CD4-positive, alpha-beta memory T cell (primary cell): ENCODE measurements around the gene CAV1. TPM values are rescaled to one million over a fixed set of nuclear protein-coding genes. Genes with fewer than 3 reads are reported as not detected.
A peak's percentile ranks its signal among the peaks of the same experiment; 100 is the strongest.
"Not testable (repeated sequence)": the region's sequence is repeated elsewhere in the genome, so short reads cannot be mapped to it uniquely, and the experiment has no call there.

Source experiments
- CTCF ChIA-PET: fragments of 350-600 bp; sonication (Branson Sonifier 250); formaldehyde crosslinking; loops from one replicate; lab custom pipeline; 2021; ENCODE audit warnings: inconsistent platforms; ENCODE audit not compliant: partially characterized antibody; lab: Charles Lee
- POLR2A ChIA-PET: fragments of 350-600 bp; sonication (Branson Sonifier 250); formaldehyde crosslinking; loops from one replicate; lab custom pipeline; 2021; ENCODE audit not compliant: partially characterized antibody; lab: Charles Lee
- DNase-seq, 5 donors: peaks; one replicate each; pipeline versions ENCODE4 v3.0.0 to v3.0.0-alpha.2; 2020 to 2022; ENCODE audit warnings: mixed read lengths in 1 of 5
- H3K27ac ChIP-seq: one replicate; pipeline ENCODE4 v1.7.0; 2013; ENCODE audit warnings: low read depth, low read length
- H3K27me3 ChIP-seq: 2 replicates; pipeline ENCODE4 v1.7.0; 2013; ENCODE audit warnings: mild to moderate bottlenecking, low read length, moderate library complexity; ENCODE audit not compliant: insufficient read depth
- H3K36me3 ChIP-seq: 2 replicates; pipeline ENCODE4 v1.7.0; 2013; ENCODE audit warnings: mild to moderate bottlenecking, low read length, moderate library complexity; ENCODE audit not compliant: insufficient read depth
- H3K4me1 ChIP-seq: 2 replicates; pipeline ENCODE4 v1.7.0; 2013; ENCODE audit warnings: mild to moderate bottlenecking, low read length, moderate library complexity; ENCODE audit not compliant: insufficient read depth
- H3K4me3 ChIP-seq, 2 donors: one replicate each; pipeline ENCODE4 v1.7.0; 2013; ENCODE audit warnings: low read length in 2 of 2, mild to moderate bottlenecking in 1 of 2
- H3K9me3 ChIP-seq, 2 donors: one replicate each; pipeline ENCODE4 v1.7.0; 2013; ENCODE audit warnings: low read length in 2 of 2, control low read depth in 1 of 2; ENCODE audit not compliant: control insufficient read depth in 1 of 2
- H3K27ac Mint-ChIP-seq, 7 donors: one replicate each; pipeline ENCODE4 v1.8.0; 2020 to 2021; ENCODE audit warnings: mixed read lengths in 7 of 7, mild to moderate bottlenecking in 6 of 7, inconsistent platforms in 3 of 7, moderate library complexity in 3 of 7
- H3K27me3 Mint-ChIP-seq, 2 donors: one replicate each; pipeline ENCODE4 v1.8.0; 2020 to 2021; ENCODE audit warnings: mixed read lengths in 2 of 2
- H3K36me3 Mint-ChIP-seq, 2 donors: one replicate each; pipeline ENCODE4 v1.8.0; 2020 to 2021; ENCODE audit warnings: mixed read lengths in 2 of 2, inconsistent platforms in 1 of 2, mild to moderate bottlenecking in 1 of 2
- H3K4me1 Mint-ChIP-seq, 4 donors: one replicate each; pipeline ENCODE4 v1.8.0; 2020 to 2021; ENCODE audit warnings: mixed read lengths in 4 of 4, mild to moderate bottlenecking in 1 of 4
- H3K4me3 Mint-ChIP-seq, 8 donors: one replicate each; pipeline ENCODE4 v1.8.0; 2020 to 2021; ENCODE audit warnings: mixed read lengths in 8 of 8, mild to moderate bottlenecking in 7 of 8, moderate library complexity in 6 of 8, inconsistent platforms in 3 of 8
- H3K9me3 Mint-ChIP-seq, 8 donors: one replicate each; pipeline ENCODE4 v1.8.0; 2020 to 2021; ENCODE audit warnings: mixed read lengths in 8 of 8, mild to moderate bottlenecking in 5 of 8, inconsistent platforms in 3 of 8, moderate library complexity in 1 of 8
- intact Hi-C: fragments of 100-400 bp; cut with micrococcal nuclease; formaldehyde crosslinking; loops from one replicate; pipeline ENCODE4 v1.15.1; 2023
- polyA plus RNA-seq, 2 donors: library from polyadenylated mRNA; unstranded; fragments of 300-500 nt; fragmentation: Illumina TruSeq; gene quantifications; one replicate each; pipeline ENCODE4 v1.2.3, GENCODE V29; 2021
- total RNA-seq, 2 experiments: library from RNA; stranded (reverse); gene quantifications; one replicate each; pipeline ENCODE4 v1.2.3, GENCODE V29; 2021

CAV1 gene
- total and polyA plus RNA-seq, 4 experiments from 2014 or later: not detected

DNA sequence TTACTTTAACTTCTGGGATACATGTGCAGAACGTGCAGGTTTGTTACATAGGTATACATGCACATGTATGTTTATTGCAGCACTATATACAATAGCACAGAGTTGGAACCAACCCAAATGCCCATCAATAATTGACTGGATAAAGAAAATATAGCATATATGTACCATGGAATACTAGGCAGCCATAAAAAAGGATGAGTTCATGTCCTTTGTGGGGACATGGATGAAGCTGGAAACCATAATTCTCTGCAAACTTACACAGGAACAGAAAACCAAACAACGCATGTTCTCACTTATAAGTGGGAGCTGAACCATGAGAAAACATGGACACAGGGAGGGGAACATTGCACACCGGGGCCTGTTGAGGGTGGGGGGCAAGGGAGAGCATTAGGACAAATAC, 62.4 kb downstream of the CAV1 start:
- H3K27me3 Mint-ChIP-seq, DNase-seq, H3K4me3 Mint-ChIP-seq, H3K36me3 Mint-ChIP-seq, H3K27me3 ChIP-seq, H3K4me1 ChIP-seq, H3K4me3 ChIP-seq, H3K9me3 ChIP-seq, H3K36me3 ChIP-seq, POLR2A ChIA-PET, H3K27ac ChIP-seq, H3K9me3 Mint-ChIP-seq: not testable (repeated sequence)
- Mint-ChIP-seq H3K27ac (peak overlapping the region in 1 of 7 donors; percentile 38), H3K4me1 (peaks cover 5 to 22% (median 16%) of the 10 kb centered on the region in 4 donors)
- intact Hi-C loops: loop anchor here (5.0 kb wide), 1 partner anchor 350 kb away; no protein-coding TSS in a partner anchor
- CTCF ChIA-PET: interaction anchor here (1.0 to 3.5 kb wide), 7 partner anchors 14 to 416 kb away, joined by 3 to 29 read pairs (median 5); no protein-coding TSS in a partner anchor

DNA sequence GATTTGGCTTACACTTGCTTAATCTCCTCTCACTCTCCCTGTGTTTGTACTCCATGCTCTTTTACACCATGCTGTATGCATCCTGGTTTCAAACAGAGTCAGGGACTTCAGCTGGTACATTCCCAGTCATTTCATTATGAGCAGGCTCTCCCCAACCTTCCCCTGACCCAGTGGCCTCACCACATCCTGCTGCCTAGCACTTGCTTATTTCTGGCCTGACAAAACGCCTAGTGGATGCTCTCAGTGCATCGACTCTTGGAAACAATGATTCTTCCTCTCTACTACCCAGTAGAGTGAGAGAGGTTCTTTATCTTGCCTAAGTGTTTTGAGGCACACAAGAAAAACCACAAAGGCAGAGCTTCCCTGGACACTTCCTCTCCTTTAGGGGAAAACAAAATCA, 63.4 kb downstream of the CAV1 start:
- Mint-ChIP-seq H3K36me3 (no peaks in the 10 kb centered on the region), H3K9me3 (no peaks in the 10 kb centered on the region), H3K4me1 (peaks cover 10 to 24% (median 18%) of the 10 kb centered on the region in 4 donors), H3K27me3 (peaks cover 13 to 18% of the 10 kb centered on the region in 2 donors), H3K27ac (peak overlapping the region in 1 of 7 donors; percentile 59), H3K4me3 (no peak overlapping the region)
- intact Hi-C loops: loop anchor here (5.0 kb wide), 1 partner anchor 351 kb away; no protein-coding TSS in a partner anchor
- H3K36me3 ChIP-seq: no peaks in the 10 kb centered on the region
- no peak for DNase-seq
- ChIA-PET CTCF (interaction anchor here (0.6 to 3.5 kb wide), 8 partner anchors 9 to 417 kb away, joined by 3 to 29 read pairs (median 4); no protein-coding TSS in a partner anchor), POLR2A (no interaction called here)
- no peak overlapping the region for H3K4me3 ChIP-seq
- H3K27ac ChIP-seq: no peak overlapping the region
- peaks cover 6% of the 10 kb centered on the region for H3K4me1 ChIP-seq
- H3K27me3 ChIP-seq: peaks cover 9% of the 10 kb centered on the region
- H3K9me3 ChIP-seq: no peaks in the 10 kb centered on the region

DNA sequence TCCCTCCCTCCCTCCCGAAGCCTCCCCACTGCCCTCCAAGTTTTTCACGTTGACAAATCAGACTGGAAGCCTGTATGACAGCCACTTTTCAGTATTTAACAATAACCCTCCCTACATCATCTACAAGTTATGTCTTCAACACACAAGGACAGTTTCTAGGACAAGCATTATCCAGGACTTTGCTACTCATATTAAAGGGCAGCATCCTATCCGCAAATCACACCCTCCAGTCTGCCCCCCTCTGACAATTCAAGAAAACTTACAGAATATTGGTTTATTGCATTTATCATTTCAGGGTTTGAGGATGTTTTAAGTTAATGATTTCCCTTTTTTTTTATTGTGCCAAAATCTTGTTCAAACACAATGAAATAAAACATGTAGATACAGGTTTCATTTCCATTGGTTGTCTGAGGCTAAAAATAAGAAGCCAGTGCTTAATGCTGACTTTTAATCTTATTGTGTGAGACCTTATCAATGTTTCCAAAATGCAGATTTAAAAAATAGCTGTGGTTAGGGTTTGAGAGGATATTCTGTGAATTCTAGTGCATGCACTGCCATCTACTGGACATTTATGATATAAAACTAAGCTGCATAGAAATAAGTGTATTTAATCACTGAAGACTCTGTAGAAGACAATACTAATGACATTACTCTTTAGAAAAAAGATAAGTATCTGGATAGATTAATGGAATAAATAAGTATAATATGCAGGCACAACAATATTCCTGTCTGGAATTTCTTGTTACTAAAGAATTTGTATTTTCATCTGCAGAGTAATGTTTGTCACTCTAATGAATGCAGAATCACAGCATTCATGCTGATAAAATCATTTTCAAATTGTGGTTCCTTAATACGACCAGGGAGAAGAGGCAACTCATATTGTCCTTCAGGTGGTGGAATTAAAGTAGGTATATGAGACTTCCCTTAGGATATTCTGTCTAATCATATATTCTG, 64.1 kb downstream of the CAV1 start:
- H3K4me3 Mint-ChIP-seq: no peak overlapping the region

DNA sequence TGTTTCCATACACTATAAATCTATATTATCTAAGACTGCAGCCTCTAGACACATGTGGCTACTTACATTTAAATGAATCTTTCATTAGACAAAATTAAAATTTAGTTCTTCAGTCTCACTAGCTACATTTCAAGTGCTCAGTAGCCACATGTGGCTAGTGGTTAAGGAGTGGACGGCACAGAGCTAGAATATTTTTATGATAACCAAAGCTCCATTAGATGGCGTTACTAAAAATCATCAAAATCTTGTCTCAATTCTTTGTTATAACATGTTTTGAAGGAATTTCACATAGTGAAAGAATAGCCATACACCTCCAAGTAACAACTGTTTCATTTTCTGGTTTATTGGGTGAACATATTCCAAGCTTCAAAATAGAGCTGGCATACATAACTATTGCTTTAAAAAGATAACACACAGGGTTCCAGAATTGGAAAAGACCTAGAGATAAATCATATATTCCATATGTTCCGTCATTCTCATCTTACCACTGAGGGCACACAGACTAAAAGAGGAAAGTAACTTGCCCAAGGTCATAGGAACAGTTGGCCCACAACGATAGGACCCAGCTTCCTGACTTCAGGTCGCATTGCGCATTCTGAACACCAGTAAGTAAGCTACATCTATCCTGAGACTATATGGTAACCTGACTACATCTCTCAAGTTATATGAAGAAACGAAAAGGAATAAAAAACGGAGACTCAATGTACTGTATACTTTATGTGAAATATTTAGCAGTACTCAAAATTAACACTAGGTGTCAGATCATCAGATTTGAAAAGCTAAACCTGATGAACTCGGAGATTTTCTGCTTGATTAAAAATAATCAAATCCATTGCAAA, 66.6 kb downstream of the CAV1 start:
- intact Hi-C loops: loop anchor here (1.0 to 5.0 kb wide), 2 partner anchors 64 to 218 kb away; partner anchors contain the start of gene CAV1
- H3K27me3 Mint-ChIP-seq: peaks cover 25 to 31% of the 10 kb centered on the region in 2 donors
- Histone ChIP-seq H3K27ac (no peak overlapping the region), H3K36me3 (no peaks in the 10 kb centered on the region), H3K4me3 (no peak overlapping the region), H3K9me3 (no peaks in the 10 kb centered on the region), H3K27me3 (peaks cover 9% of the 10 kb centered on the region), H3K4me1 (peaks cover 6% of the 10 kb centered on the region)
- CTCF ChIA-PET: interaction anchor here (0.6 to 4.4 kb wide), 28 partner anchors 10 to 453 kb away, joined by 3 to 61 read pairs (median 4); no protein-coding TSS in a partner anchor
- H3K4me3 Mint-ChIP-seq: peak overlapping the region in 3 of 8 donors; percentile 10 to 71 (median 23)
- H3K4me1 Mint-ChIP-seq: peaks cover 10 to 22% (median 16%) of the 10 kb centered on the region in 4 donors
- POLR2A ChIA-PET: interaction anchor here (1.3 kb wide), 1 partner anchor 270 kb away, joined by 5 read pairs; no protein-coding TSS in a partner anchor
- H3K27ac Mint-ChIP-seq: no peak overlapping the region
- peak in 2 of 5 donors; percentile 8 to 9 for DNase-seq
- H3K9me3 Mint-ChIP-seq: no peaks in the 10 kb centered on the region
- H3K36me3 Mint-ChIP-seq: no peaks in the 10 kb centered on the region

More for the DNA sequence above, 64.1 kb downstream of the CAV1 start:
- Histone ChIP-seq H3K36me3 (no peaks in the 10 kb centered on the region), H3K9me3 (no peaks in the 10 kb centered on the region), H3K4me3 (no peak overlapping the region), H3K27me3 (peaks cover 9% of the 10 kb centered on the region), H3K27ac (no peak overlapping the region), H3K4me1 (peaks cover 6% of the 10 kb centered on the region)
- CTCF ChIA-PET: interaction anchor here (0.6 to 3.5 kb wide), 18 partner anchors 9 to 422 kb away, joined by 3 to 29 read pairs (median 4); no protein-coding TSS in a partner anchor
- intact Hi-C loops: loop anchor here (1.0 to 5.0 kb wide), 4 partner anchors 331 to 451 kb away; no protein-coding TSS in a partner anchor
- peak in 4 of 5 donors; percentile 17 to 38 (median 32) for DNase-seq
- H3K4me1 Mint-ChIP-seq: peaks cover 10 to 22% (median 16%) of the 10 kb centered on the region in 4 donors
- H3K9me3 Mint-ChIP-seq: no peaks in the 10 kb centered on the region
- POLR2A ChIA-PET: interaction anchor here (0.6 to 0.9 kb wide), 2 partner anchors 8 to 23 kb away, joined by 3 read pairs; no protein-coding TSS in a partner anchor
- H3K27me3 Mint-ChIP-seq: peaks cover 17 to 22% of the 10 kb centered on the region in 2 donors
- H3K36me3 Mint-ChIP-seq: no peaks in the 10 kb centered on the region
- no peak overlapping the region for H3K27ac Mint-ChIP-seq

DNA sequence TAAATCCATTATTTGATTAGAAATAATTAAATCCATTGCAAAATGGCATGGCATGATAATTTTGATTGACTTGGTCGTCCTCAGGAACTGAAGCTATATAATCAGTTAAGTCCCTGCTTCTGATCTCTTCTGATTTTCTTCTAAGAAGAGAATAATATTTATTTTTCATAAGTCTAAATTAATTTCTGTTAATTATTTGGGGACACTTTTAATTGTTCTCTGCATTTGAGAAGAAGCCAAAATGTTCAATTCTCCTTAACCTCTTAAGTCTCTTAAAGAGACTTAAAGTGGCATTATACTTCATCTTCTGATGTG, 67.2 kb downstream of the CAV1 start:
- CTCF ChIA-PET: interaction anchor here (0.6 to 4.4 kb wide), 23 partner anchors 10 to 453 kb away, joined by 3 to 61 read pairs (median 5); no protein-coding TSS in a partner anchor
- H3K27me3 Mint-ChIP-seq: peaks cover 25 to 34% of the 10 kb centered on the region in 2 donors

DNA sequence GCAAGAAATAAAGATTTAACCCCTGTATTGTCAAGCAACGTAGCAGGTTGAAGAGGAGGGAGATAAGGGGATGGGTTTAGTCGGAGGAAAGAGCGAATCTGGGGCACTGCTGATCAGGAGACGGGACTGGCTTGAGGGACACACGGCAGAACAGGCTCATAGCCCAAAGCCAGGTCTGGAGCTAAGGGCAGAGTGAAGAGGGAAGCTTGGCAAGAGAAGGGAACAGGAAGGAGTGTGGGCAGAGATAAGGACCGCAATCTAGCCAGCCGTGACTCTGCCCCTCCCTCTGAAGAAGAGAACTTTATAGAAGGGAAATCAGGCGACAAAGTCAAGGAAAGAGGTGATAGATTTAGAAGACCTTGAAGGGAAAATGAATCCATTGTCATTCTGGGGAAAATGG, 67.6 kb downstream of the CAV1 start:
- Mint-ChIP-seq H3K27me3 (peaks cover 27 to 34% of the 10 kb centered on the region in 2 donors), H3K36me3 (no peaks in the 10 kb centered on the region), H3K9me3 (no peaks in the 10 kb centered on the region), H3K4me1 (peaks cover 10 to 22% (median 16%) of the 10 kb centered on the region in 4 donors), H3K4me3 (peak overlapping the region in 7 of 8 donors; percentile 15 to 76 (median 52)), H3K27ac (no peak overlapping the region)
- no peak overlapping the region for H3K4me3 ChIP-seq
- H3K9me3 ChIP-seq: no peaks in the 10 kb centered on the region
- no peaks in the 10 kb centered on the region for H3K36me3 ChIP-seq
- H3K4me1 ChIP-seq: peaks cover 6% of the 10 kb centered on the region
- peaks cover 9% of the 10 kb centered on the region for H3K27me3 ChIP-seq
- ChIA-PET CTCF (interaction anchor here (0.6 to 4.4 kb wide), 17 partner anchors 9 to 454 kb away, joined by 3 to 61 read pairs (median 13); no protein-coding TSS in a partner anchor), POLR2A (interaction anchor here (1.3 kb wide), 1 partner anchor 269 kb away, joined by 5 read pairs; no protein-coding TSS in a partner anchor)
- intact Hi-C loops: loop anchor here (5.0 kb wide), 1 partner anchor 65 kb away; the partner anchor contains the start of gene CAV1
- no peak overlapping the region for H3K27ac ChIP-seq
- DNase-seq: no peak

More for the DNA sequence above, 67.2 kb downstream of the CAV1 start:
- Mint-ChIP-seq H3K4me1 (peaks cover 10 to 22% (median 16%) of the 10 kb centered on the region in 4 donors), H3K27ac (no peak overlapping the region), H3K4me3 (peak overlapping the region in 3 of 8 donors; percentile 68 to 76 (median 69)), H3K36me3 (no peaks in the 10 kb centered on the region), H3K9me3 (no peaks in the 10 kb centered on the region)
- POLR2A ChIA-PET: interaction anchor here (1.3 kb wide), 1 partner anchor 269 kb away, joined by 5 read pairs; no protein-coding TSS in a partner anchor
- Histone ChIP-seq H3K4me3 (no peak overlapping the region), H3K4me1 (peaks cover 6% of the 10 kb centered on the region), H3K9me3 (no peaks in the 10 kb centered on the region), H3K27me3 (peaks cover 9% of the 10 kb centered on the region), H3K36me3 (no peaks in the 10 kb centered on the region), H3K27ac (no peak overlapping the region)
- intact Hi-C loops: loop anchor here (5.0 kb wide), 1 partner anchor 65 kb away; the partner anchor contains the start of gene CAV1
- no peak for DNase-seq
